ENCODE measurements around the gene MCC.
A peak's percentile ranks its signal among the peaks of the same experiment; 100 is the strongest.

MCC gene

DNA sequence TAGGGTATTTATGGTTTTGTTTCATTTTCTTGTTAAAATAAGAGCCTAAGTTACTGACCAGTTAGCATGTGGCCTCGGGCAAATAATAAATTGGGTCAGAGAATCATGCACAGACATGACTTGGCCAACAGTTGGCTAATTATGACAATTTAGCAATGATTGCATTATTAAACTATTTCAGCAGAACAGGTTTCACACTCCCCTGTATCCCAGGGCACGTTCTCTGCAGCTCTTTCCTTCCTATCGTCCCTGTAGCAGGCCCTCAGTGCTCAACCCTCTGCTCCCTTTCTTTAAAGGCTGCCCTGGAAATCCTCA is 221.4 kb downstream of the MCC start (continued):
- TF ChIP-seq, protein P1, sequence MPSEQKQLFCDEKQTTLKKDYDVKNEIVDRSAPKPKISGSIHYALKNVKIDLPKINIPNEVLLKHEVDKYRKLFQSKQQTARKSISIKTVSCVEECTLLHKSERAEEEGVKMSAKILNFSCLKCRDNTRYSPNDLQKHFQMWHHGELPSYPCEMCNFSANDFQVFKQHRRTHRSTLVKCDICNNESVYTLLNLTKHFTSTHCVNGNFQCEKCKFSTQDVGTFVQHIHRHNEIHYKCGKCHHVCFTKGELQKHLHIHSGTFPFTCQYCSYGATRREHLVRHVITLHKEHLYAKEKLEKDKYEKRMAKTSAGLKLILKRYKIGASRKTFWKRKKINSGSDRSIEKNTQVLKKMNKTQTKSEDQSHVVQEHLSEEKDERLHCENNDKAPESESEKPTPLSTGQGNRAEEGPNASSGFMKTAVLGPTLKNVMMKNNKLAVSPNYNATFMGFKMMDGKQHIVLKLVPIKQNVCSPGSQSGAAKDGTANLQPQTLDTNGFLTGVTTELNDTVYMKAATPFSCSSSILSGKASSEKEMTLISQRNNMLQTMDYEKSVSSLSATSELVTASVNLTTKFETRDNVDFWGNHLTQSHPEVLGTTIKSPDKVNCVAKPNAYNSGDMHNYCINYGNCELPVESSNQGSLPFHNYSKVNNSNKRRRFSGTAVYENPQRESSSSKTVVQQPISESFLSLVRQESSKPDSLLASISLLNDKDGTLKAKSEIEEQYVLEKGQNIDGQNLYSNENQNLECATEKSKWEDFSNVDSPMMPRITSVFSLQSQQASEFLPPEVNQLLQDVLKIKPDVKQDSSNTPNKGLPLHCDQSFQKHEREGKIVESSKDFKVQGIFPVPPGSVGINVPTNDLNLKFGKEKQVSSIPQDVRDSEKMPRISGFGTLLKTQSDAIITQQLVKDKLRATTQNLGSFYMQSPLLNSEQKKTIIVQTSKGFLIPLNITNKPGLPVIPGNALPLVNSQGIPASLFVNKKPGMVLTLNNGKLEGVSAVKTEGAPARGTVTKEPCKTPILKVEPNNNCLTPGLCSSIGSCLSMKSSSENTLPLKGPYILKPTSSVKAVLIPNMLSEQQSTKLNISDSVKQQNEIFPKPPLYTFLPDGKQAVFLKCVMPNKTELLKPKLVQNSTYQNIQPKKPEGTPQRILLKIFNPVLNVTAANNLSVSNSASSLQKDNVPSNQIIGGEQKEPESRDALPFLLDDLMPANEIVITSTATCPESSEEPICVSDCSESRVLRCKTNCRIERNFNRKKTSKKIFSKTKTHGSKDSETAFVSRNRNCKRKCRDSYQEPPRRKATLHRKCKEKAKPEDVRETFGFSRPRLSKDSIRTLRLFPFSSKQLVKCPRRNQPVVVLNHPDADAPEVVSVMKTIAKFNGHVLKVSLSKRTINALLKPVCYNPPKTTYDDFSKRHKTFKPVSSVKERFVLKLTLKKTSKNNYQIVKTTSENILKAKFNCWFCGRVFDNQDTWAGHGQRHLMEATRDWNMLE (tag by site-specific recombination; conservative IDR thresholded peaks at IDR 0.05; ENCODE audit: low read depth), result no peak
- TF ChIP-seq ZNF184 (tag by site-specific recombination; IDR thresholded peaks at IDR 0.05) (no peak), ZNF394 (tag by site-specific recombination; IDR thresholded peaks at IDR 0.05; ENCODE audit: borderline replicate concordance) (no peak), ZNF830 (tag by site-specific recombination; IDR thresholded peaks at IDR 0.05; ENCODE audit: low read depth) (no peak), PRDM1 (tag by site-specific recombination; IDR thresholded peaks at IDR 0.05) (no peak), ZNF175 (tag by site-specific recombination; IDR thresholded peaks at IDR 0.05) (no peak), SALL2 (tag by site-specific recombination; IDR thresholded peaks at IDR 0.05; ENCODE audit: borderline replicate concordance) (no peak), ZEB2 (tag by site-specific recombination; IDR thresholded peaks at IDR 0.05) (no peak), ZNF292 (tag by site-specific recombination; IDR thresholded peaks at IDR 0.05; ENCODE audit: borderline replicate concordance, low read depth) (no peak), SP3 (tag by site-specific recombination; IDR thresholded peaks at IDR 0.05) (no peak), GLIS1 (tag by site-specific recombination; IDR thresholded peaks at IDR 0.05) (no peak), ZNF626 (tag by site-specific recombination; IDR thresholded peaks at IDR 0.05) (no peak), KLF10 (tag by site-specific recombination; IDR thresholded peaks at IDR 0.05) (peak; percentile 64), ZNF544 (tag by site-specific recombination; IDR thresholded peaks at IDR 0.05) (no peak), ZBTB1 (tag by site-specific recombination; IDR thresholded peaks at IDR 0.05) (no peak), ZNF514 (tag by site-specific recombination; IDR thresholded peaks at IDR 0.05) (no peak), ZNF629 (tag by site-specific recombination; IDR thresholded peaks at IDR 0.05) (peak; percentile 42; the same call in 1 of the 2 replicates), ZNF335 (tag by site-specific recombination; conservative IDR thresholded peaks at IDR 0.05) (no peak), SP2 (tag by site-specific recombination; IDR thresholded peaks at IDR 0.05) (no peak), ZNF341 (tag by site-specific recombination; IDR thresholded peaks at IDR 0.05; ENCODE audit: low read depth) (no peak; the same call in 1 of the 2 replicates)
- TF ChIP-seq, protein P2, sequence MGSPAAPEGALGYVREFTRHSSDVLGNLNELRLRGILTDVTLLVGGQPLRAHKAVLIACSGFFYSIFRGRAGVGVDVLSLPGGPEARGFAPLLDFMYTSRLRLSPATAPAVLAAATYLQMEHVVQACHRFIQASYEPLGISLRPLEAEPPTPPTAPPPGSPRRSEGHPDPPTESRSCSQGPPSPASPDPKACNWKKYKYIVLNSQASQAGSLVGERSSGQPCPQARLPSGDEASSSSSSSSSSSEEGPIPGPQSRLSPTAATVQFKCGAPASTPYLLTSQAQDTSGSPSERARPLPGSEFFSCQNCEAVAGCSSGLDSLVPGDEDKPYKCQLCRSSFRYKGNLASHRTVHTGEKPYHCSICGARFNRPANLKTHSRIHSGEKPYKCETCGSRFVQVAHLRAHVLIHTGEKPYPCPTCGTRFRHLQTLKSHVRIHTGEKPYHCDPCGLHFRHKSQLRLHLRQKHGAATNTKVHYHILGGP (tag by site-specific recombination; IDR thresholded peaks at IDR 0.05), result no peak
- TF ChIP-seq, protein P3, sequence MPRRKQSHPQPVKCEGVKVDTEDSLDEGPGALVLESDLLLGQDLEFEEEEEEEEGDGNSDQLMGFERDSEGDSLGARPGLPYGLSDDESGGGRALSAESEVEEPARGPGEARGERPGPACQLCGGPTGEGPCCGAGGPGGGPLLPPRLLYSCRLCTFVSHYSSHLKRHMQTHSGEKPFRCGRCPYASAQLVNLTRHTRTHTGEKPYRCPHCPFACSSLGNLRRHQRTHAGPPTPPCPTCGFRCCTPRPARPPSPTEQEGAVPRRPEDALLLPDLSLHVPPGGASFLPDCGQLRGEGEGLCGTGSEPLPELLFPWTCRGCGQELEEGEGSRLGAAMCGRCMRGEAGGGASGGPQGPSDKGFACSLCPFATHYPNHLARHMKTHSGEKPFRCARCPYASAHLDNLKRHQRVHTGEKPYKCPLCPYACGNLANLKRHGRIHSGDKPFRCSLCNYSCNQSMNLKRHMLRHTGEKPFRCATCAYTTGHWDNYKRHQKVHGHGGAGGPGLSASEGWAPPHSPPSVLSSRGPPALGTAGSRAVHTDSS (tag by site-specific recombination; IDR thresholded peaks at IDR 0.05), result no peak
- TF ChIP-seq, protein P4, sequence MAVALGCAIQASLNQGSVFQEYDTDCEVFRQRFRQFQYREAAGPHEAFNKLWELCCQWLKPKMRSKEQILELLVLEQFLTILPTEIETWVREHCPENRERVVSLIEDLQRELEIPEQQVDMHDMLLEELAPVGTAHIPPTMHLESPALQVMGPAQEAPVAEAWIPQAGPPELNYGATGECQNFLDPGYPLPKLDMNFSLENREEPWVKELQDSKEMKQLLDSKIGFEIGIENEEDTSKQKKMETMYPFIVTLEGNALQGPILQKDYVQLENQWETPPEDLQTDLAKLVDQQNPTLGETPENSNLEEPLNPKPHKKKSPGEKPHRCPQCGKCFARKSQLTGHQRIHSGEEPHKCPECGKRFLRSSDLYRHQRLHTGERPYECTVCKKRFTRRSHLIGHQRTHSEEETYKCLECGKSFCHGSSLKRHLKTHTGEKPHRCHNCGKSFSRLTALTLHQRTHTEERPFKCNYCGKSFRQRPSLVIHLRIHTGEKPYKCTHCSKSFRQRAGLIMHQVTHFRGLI (tag by site-specific recombination; IDR thresholded peaks at IDR 0.05), result no peak
- TF ChIP-seq, protein P5, sequence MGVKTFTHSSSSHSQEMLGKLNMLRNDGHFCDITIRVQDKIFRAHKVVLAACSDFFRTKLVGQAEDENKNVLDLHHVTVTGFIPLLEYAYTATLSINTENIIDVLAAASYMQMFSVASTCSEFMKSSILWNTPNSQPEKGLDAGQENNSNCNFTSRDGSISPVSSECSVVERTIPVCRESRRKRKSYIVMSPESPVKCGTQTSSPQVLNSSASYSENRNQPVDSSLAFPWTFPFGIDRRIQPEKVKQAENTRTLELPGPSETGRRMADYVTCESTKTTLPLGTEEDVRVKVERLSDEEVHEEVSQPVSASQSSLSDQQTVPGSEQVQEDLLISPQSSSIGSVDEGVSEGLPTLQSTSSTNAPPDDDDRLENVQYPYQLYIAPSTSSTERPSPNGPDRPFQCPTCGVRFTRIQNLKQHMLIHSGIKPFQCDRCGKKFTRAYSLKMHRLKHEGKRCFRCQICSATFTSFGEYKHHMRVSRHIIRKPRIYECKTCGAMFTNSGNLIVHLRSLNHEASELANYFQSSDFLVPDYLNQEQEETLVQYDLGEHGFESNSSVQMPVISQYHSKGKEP (tag by site-specific recombination; IDR thresholded peaks at IDR 0.05), result peak; percentile 24; the same call in 1 of the 2 replicates
- TF ChIP-seq, protein P6, sequence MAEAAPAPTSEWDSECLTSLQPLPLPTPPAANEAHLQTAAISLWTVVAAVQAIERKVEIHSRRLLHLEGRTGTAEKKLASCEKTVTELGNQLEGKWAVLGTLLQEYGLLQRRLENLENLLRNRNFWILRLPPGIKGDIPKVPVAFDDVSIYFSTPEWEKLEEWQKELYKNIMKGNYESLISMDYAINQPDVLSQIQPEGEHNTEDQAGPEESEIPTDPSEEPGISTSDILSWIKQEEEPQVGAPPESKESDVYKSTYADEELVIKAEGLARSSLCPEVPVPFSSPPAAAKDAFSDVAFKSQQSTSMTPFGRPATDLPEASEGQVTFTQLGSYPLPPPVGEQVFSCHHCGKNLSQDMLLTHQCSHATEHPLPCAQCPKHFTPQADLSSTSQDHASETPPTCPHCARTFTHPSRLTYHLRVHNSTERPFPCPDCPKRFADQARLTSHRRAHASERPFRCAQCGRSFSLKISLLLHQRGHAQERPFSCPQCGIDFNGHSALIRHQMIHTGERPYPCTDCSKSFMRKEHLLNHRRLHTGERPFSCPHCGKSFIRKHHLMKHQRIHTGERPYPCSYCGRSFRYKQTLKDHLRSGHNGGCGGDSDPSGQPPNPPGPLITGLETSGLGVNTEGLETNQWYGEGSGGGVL (tag by site-specific recombination; IDR thresholded peaks at IDR 0.05), result no peak
- TF ChIP-seq, protein P7, sequence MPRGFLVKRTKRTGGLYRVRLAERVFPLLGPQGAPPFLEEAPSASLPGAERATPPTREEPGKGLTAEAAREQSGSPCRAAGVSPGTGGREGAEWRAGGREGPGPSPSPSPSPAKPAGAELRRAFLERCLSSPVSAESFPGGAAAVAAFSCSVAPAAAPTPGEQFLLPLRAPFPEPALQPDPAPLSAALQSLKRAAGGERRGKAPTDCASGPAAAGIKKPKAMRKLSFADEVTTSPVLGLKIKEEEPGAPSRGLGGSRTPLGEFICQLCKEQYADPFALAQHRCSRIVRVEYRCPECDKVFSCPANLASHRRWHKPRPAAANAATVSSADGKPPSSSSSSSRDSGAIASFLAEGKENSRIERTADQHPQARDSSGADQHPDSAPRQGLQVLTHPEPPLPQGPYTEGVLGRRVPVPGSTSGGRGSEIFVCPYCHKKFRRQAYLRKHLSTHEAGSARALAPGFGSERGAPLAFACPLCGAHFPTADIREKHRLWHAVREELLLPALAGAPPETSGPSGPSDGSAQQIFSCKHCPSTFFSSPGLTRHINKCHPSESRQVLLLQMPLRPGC (tag by site-specific recombination; IDR thresholded peaks at IDR 0.05), result no peak
